H1 (cell line): Measurements from ENCODE around the gene CCDC157. TPM values are rescaled to one million over a fixed set of nuclear protein-coding genes. Genes with fewer than 3 reads are reported as not detected.

Experiments
- CTCF ChIA-PET: fragments of 300-600 bp; sonication (Branson Sonifier 250); formaldehyde crosslinking; loops from one replicate; lab custom pipeline; 2021; ENCODE audit not compliant: partially characterized antibody; lab: Charles Lee
- POLR2A ChIA-PET: fragments of 300-600 bp; sonication (Branson Sonifier 250); formaldehyde crosslinking; loops from one replicate; lab custom pipeline; 2021; ENCODE audit warnings: inconsistent platforms; ENCODE audit not compliant: partially characterized antibody; lab: Charles Lee
- DNase-seq, 2 experiments: peaks; one replicate each; pipeline versions ENCODE4 v3.0.0 to v3.0.0-alpha.2; 2010 to 2022; ENCODE audit warnings: low spot score in 2 of 2, low read depth in 1 of 2, mixed read lengths in 1 of 2
- FAIRE-seq: peaks from 2 replicates; lab custom pipeline; 2011; peaks lifted over from hg19 to GRCh38; lab: Jason Lieb, UNC
- H2AFZ ChIP-seq: 2 replicates; pipeline ENCODE4 v1.8.1; 2012; ENCODE audit warnings: low read length, inconsistent platforms
- H2AK5ac ChIP-seq: 2 replicates; pipeline ENCODE4 v1.6.1; 2013; ENCODE audit warnings: low read depth, low read length
- H2BK120ac ChIP-seq: replicated peaks from 2 replicates; pipeline ENCODE3; 2013; ENCODE audit warnings: low read depth, low read length, inconsistent platforms
- H2BK12ac ChIP-seq: 2 replicates; pipeline ENCODE4 v1.6.1; 2013; ENCODE audit warnings: low read depth, low read length
- H2BK15ac ChIP-seq: 2 replicates; pipeline ENCODE4 v1.6.1; 2013; ENCODE audit warnings: low read length
- H2BK20ac ChIP-seq: 2 replicates; pipeline ENCODE4 v1.6.1; 2013; ENCODE audit warnings: low read length
- H2BK5ac ChIP-seq: 2 replicates; pipeline ENCODE4 v1.6.1; 2013; ENCODE audit warnings: low read depth, low read length
- H3K14ac ChIP-seq: 2 replicates; pipeline ENCODE4 v1.6.1; 2013; ENCODE audit warnings: inconsistent platforms; ENCODE audit not compliant: insufficient read length
- H3K18ac ChIP-seq: 2 replicates; pipeline ENCODE4 v1.6.1; 2013; ENCODE audit warnings: low read length; ENCODE audit errors: extremely low read depth
- H3K23ac ChIP-seq: 2 replicates; pipeline ENCODE4 v1.6.1; 2013; ENCODE audit warnings: inconsistent platforms; ENCODE audit not compliant: insufficient read length
- H3K23me2 ChIP-seq: 2 replicates; pipeline ENCODE4 v1.6.1; 2013; ENCODE audit warnings: low read depth, low read length
- H3K27ac ChIP-seq: 2 replicates; pipeline ENCODE4 v1.6.1; 2011; ENCODE audit warnings: low read depth, low read length, inconsistent platforms
- H3K27me3 ChIP-seq, 4 experiments: replicated peaks in 1 of 4; 1 replicate in 1 of 4; 2 replicates in 3 of 4; pipeline versions ENCODE4 v1.6.1 to v1.8.1; 2011 to 2013; ENCODE audit warnings: low read length in 3 of 4, mild to moderate bottlenecking in 3 of 4, inconsistent platforms in 2 of 4, mixed read lengths in 2 of 4, moderate library complexity in 1 of 4; ENCODE audit not compliant: control insufficient read depth in 3 of 4, insufficient read depth in 3 of 4; ENCODE audit errors: extremely low read depth in 1 of 4
- H3K36me3 ChIP-seq, 4 experiments: 2 replicates each; pipeline versions ENCODE4 v1.6.1 to v1.8.1; 2011 to 2013; ENCODE audit warnings: mild to moderate bottlenecking in 4 of 4, low read length in 3 of 4, moderate library complexity in 2 of 4, control low read depth in 1 of 4, inconsistent platforms in 1 of 4; ENCODE audit not compliant: insufficient read depth in 4 of 4, control insufficient read depth in 2 of 4
- H3K4ac ChIP-seq: replicated peaks from 2 replicates; pipeline ENCODE3; 2013; ENCODE audit warnings: low read length, low read depth, mixed read lengths, inconsistent platforms; ENCODE audit not compliant: insufficient read length
- H3K4me1 ChIP-seq, 4 experiments: replicated peaks in 1 of 4; 1 replicate in 1 of 4; 2 replicates in 3 of 4; pipeline versions ENCODE4 v1.6.1 to v1.8.1; 2011 to 2013; ENCODE audit warnings: low read length in 3 of 4, inconsistent platforms in 2 of 4, mixed read lengths in 1 of 4; ENCODE audit not compliant: insufficient read depth in 4 of 4, control insufficient read depth in 3 of 4
- H3K4me2 ChIP-seq, 2 experiments: 2 replicates each; pipeline versions ENCODE4 v1.6.1 to v1.8.1; 2011 to 2013; ENCODE audit warnings: low read depth in 2 of 2, low read length in 2 of 2, control low read depth in 1 of 2, inconsistent platforms in 1 of 2, mild to moderate bottlenecking in 1 of 2; ENCODE audit not compliant: insufficient read depth in 1 of 2
- H3K4me3 ChIP-seq, 4 experiments: fragments of 200-600, 300-600 bp in 1 of 4; sonication (generic), shearing (Covaris generic), sonication (Bioruptor Twin) in 1 of 4; 2 replicates each; pipeline versions ENCODE4 v1.5.1 to v1.8.1; 2011 to 2016; ENCODE audit warnings: low read length in 4 of 4, low read depth in 3 of 4, control low read depth in 2 of 4, inconsistent platforms in 2 of 4, mild to moderate bottlenecking in 2 of 4, mixed read lengths in 1 of 4, moderate library complexity in 1 of 4; ENCODE audit not compliant: insufficient read depth in 2 of 4; ENCODE audit errors: extremely low read depth in 1 of 4
- H3K56ac ChIP-seq: replicated peaks from 2 replicates; pipeline ENCODE3; 2013; ENCODE audit warnings: low read depth, mild to moderate bottlenecking, mixed read lengths, low read length, inconsistent platforms; ENCODE audit not compliant: insufficient read length
- H3K79me1 ChIP-seq: 2 replicates; pipeline ENCODE4 v1.6.1; 2013; ENCODE audit warnings: low read depth, low read length, control low read depth
- H3K79me2 ChIP-seq, 2 experiments: 2 replicates each; pipeline versions ENCODE4 v1.6.1 to v1.8.1; 2012 to 2013; ENCODE audit warnings: low read length in 2 of 2, mild to moderate bottlenecking in 2 of 2, inconsistent platforms in 1 of 2; ENCODE audit not compliant: insufficient read depth in 2 of 2, control insufficient read depth in 1 of 2
- H3K9ac ChIP-seq, 4 experiments: replicated peaks in 1 of 4; 1 replicate in 1 of 4; 2 replicates in 3 of 4; pipeline versions ENCODE4 v1.6.1 to v1.8.1; 2011 to 2013; ENCODE audit warnings: low read depth in 3 of 4, low read length in 3 of 4, control low read depth in 2 of 4, mild to moderate bottlenecking in 2 of 4, moderate library complexity in 2 of 4, inconsistent platforms in 1 of 4; ENCODE audit errors: extremely low read depth in 1 of 4
- H3K9me3 ChIP-seq, 2 experiments: 2 replicates each; pipeline versions ENCODE4 v1.6.1 to v1.8.1; 2012 to 2013; ENCODE audit warnings: mild to moderate bottlenecking in 2 of 2, moderate library complexity in 2 of 2, control low read depth in 1 of 2, inconsistent platforms in 1 of 2, low read depth in 1 of 2, low read length in 1 of 2, mixed read lengths in 1 of 2; ENCODE audit not compliant: insufficient read depth in 2 of 2
- H4K20me1 ChIP-seq, 2 experiments: replicated peaks in 1 of 2; 2 replicates each; pipeline versions ENCODE3 to v1.8.1; 2011 to 2013; ENCODE audit warnings: inconsistent platforms in 2 of 2, low read length in 2 of 2, mild to moderate bottlenecking in 1 of 2; ENCODE audit not compliant: insufficient read depth in 2 of 2, control insufficient read depth in 1 of 2
- H4K5ac ChIP-seq: 2 replicates; pipeline ENCODE4 v1.6.1; 2013; ENCODE audit warnings: low read length, low read depth, mixed read lengths, inconsistent platforms; ENCODE audit not compliant: insufficient read length
- H4K8ac ChIP-seq: 2 replicates; pipeline ENCODE4 v1.8.0; 2013; ENCODE audit warnings: mild to moderate bottlenecking, moderate library complexity, low read length, inconsistent platforms; ENCODE audit not compliant: insufficient read depth; ENCODE audit errors: extremely low read depth
- H4K91ac ChIP-seq: replicated peaks from 2 replicates; pipeline ENCODE3; 2013; ENCODE audit warnings: low read length, mixed read lengths, inconsistent platforms; ENCODE audit not compliant: insufficient read length
- ASH2L ChIP-seq: fragments of 200-600, 300-600 bp; sonication (generic); IDR thresholded peaks from one replicate; pipeline ENCODE4 v1.7.1; 2017; ENCODE audit warnings: low read length
- CBX5 ChIP-seq: fragments of 300-800, 300-1000 bp; sonication (generic); IDR thresholded peaks from 2 replicates; pipeline ENCODE4 v1.7.1; 2016; ENCODE audit warnings: antibody characterized with exemption, low read length, low read depth
- CREB1 ChIP-seq: IDR thresholded peaks from 2 replicates; pipeline ENCODE4 v1.6.1; 2012; ENCODE audit warnings: inconsistent platforms
- EP300 ChIP-seq, 2 experiments: IDR thresholded peaks; 1 replicate in 1 of 2; 2 replicates in 1 of 2; pipeline ENCODE4 v1.6.1; 2011 to 2012; ENCODE audit warnings: low read depth in 2 of 2, low read length in 2 of 2, mild to moderate bottlenecking in 2 of 2, borderline replicate concordance in 1 of 2, inconsistent platforms in 1 of 2, moderate library complexity in 1 of 2
- GTF2F1 ChIP-seq: IDR thresholded peaks from 2 replicates; pipeline ENCODE4 v1.6.1; 2012; ENCODE audit warnings: low read depth, low read length, improper control_type of control experiment, borderline replicate concordance
- JUN ChIP-seq: IDR thresholded peaks from 2 replicates; pipeline ENCODE4 v1.6.1; 2011; ENCODE audit warnings: low read depth, mild to moderate bottlenecking, improper control_type of control experiment, low read length
- KDM1A ChIP-seq: fragments of 200-600, 300-600 bp; sonication (generic); IDR thresholded peaks from 2 replicates; pipeline ENCODE4 v1.7.1; 2016; ENCODE audit warnings: mild to moderate bottlenecking, low read length, borderline replicate concordance
- PHF8 ChIP-seq: fragments of 200-600 bp; sonication (generic); conservative IDR thresholded peaks from 2 replicates; pipeline ENCODE4 v1.7.1; 2012; ENCODE audit warnings: low read depth, mild to moderate bottlenecking, inconsistent platforms, low read length, moderate library complexity
- RXRA ChIP-seq: IDR thresholded peaks from 2 replicates; pipeline ENCODE4 v1.6.1; 2011; ENCODE audit warnings: low read depth, mild to moderate bottlenecking, low read length, moderate library complexity; ENCODE audit not compliant: insufficient read depth
- SUZ12 ChIP-seq: fragments of 200-600 bp; sonication (generic); IDR thresholded peaks from 2 replicates; pipeline ENCODE4 v1.6.1; 2012; ENCODE audit warnings: mild to moderate bottlenecking, inconsistent platforms, low read length, moderate library complexity, mixed read lengths
- WGBS, 2 experiments: shearing (Covaris generic) in 1 of 2; methylation state at CpG; one replicate each; pipeline versions ENCODE4 v1.1.6 to v1.1.7; 2013 to 2015; ENCODE audit warnings: low lambda C conversion rate in 2 of 2, mixed read lengths in 2 of 2, inconsistent platforms in 1 of 2, low coverage in 1 of 2, missing lambda C conversion rate in 1 of 2; ENCODE audit not compliant: insufficient replicate concordance in 2 of 2, insufficient coverage in 1 of 2, insufficient read length in 1 of 2; ENCODE audit errors: extremely low coverage in 1 of 2, missing lambda C conversion rate in 1 of 2; 5-methylcytosine and 5-hydroxymethylcytosine counted together
- polyA plus RNA-seq, 7 experiments: library from polyadenylated mRNA; depleted of rRNA in 3 of 7; stranded (reverse) in 5 of 7; unstranded in 2 of 7; fragments of >200 nt in 5 of 7; fragments of 200-250 nt in 2 of 7; gene quantifications; 1 replicate in 5 of 7; 2 replicates in 1 of 7; 4 replicates in 1 of 7; pipeline versions ENCODE4 v1.2.1 to v1.2.3, GENCODE V29; 2011 to 2013; ENCODE audit warnings: missing spikeins in 2 of 7, mixed read lengths in 2 of 7
- total RNA-seq: library from RNA; stranded (reverse); fragmentation: NEBNext Ultra II Directional; extraction: Animal tissue kit (Norgen Biotek cat#: 25700); gene quantifications from 2 replicates; pipeline ENCODE4 v1.2.1, GENCODE V29; 2021

Gene CCDC157
- total and polyA plus RNA-seq, 2 of the 8 experiments (the other 6 are each of a cell fraction or from before 2014, with no cell fraction given), result 4.1 to 8.4 TPM

- H3K9ac ChIP-seq, result no peak overlapping the region
- H3K23ac ChIP-seq, result no peak overlapping the region
- peaks cover 28 to 61% (median 50%) of the 10 kb centered on the region in 4 experiments for H3K36me3 ChIP-seq
- WGBS, 2 experiments, result 96% methylated on average over 5 of the region's 5 CpGs; no CpG with 5 or more reads in 1 of the 2 experiments
- no peak overlapping the region for H2AFZ ChIP-seq
- no peak overlapping the region for H3K4me3 ChIP-seq
- no peaks in the 10 kb centered on the region for H3K27me3 ChIP-seq
- no peak overlapping the region for H2AK5ac ChIP-seq
- no peaks in the 10 kb centered on the region for H3K79me2 ChIP-seq
- no peak overlapping the region for H2BK15ac ChIP-seq
- TF ChIP-seq ASH2L, result no peak
- TF ChIP-seq PHF8, result no peak
- TF ChIP-seq RXRA, result no peak
- TF ChIP-seq KDM1A, result no peak
- no peak for TF ChIP-seq EP300 (IDR thresholded peaks at IDR 0.05; ENCODE audit: borderline replicate concordance in 1 of 2, low read depth in 2 of 2, low read length in 2 of 2)
- TF ChIP-seq CBX5, result no peak
- no peak for TF ChIP-seq JUN
- no peak for TF ChIP-seq CREB1
- no peak for TF ChIP-seq GTF2F1
- no peak for TF ChIP-seq SUZ12
- H3K9me3 ChIP-seq, result no peaks in the 10 kb centered on the region
- H4K5ac ChIP-seq, result no peak overlapping the region
- no peaks in the 10 kb centered on the region; the same call in 1 of the 2 replicates for H3K79me1 ChIP-seq
- peaks cover 0 to 10% of the 10 kb centered on the region in 2 experiments for H4K20me1 ChIP-seq
- no peak overlapping the region for H2BK12ac ChIP-seq
- H2BK20ac ChIP-seq, result no peak overlapping the region
- no peak overlapping the region for H4K91ac ChIP-seq
- no peak overlapping the region for H3K18ac ChIP-seq
- no peak overlapping the region for H4K8ac ChIP-seq
- no peak overlapping the region for H3K56ac ChIP-seq
- H3K27ac ChIP-seq, result no peak overlapping the region
- H3K23me2 ChIP-seq, result no peaks in the 10 kb centered on the region
- DNase-seq (no peak), FAIRE-seq (no peak)
- H3K4ac ChIP-seq, result no peak overlapping the region
- H3K4me1 ChIP-seq, result 0 out of 7 replicates have a peak, but pooled peaks cover 0 to 1% (median 0%) of the 10 kb centered on the region in 4 experiments
- no peak overlapping the region for H3K14ac ChIP-seq
- H2BK120ac ChIP-seq, result no peak overlapping the region
- CTCF ChIA-PET, result interaction anchor here (0.6 to 20.1 kb wide), 5 partner anchors 9 to 69 kb away, joined by 3 to 203 read pairs (median 4); partner anchors contain the start of gene CASTOR1
- POLR2A ChIA-PET, result interaction anchor here (1.1 to 1.6 kb wide), 4 partner anchors 10 to 30 kb away, joined by 3 to 8 read pairs (median 4); no protein-coding TSS in a partner anchor
- H3K4me2 ChIP-seq, result no peak overlapping the region
- H2BK5ac ChIP-seq, result no peak overlapping the region
Observed at GRCh38 chr22:30332551-30332950, 24.3 kb upstream of the CCDC157 start.
